Activated T-cell treated with anti-CD3 and anti-CD28 coated beads, Interleukin-2, amount 50 U/mL, for 1 hour (primary cell): Measurements from ENCODE around the gene HRAS.

Experiments used
- DNase-seq: peaks from one replicate; pipeline ENCODE4 v3.0.0-alpha.2; 2020

Gene HRAS

GRCh38 chr11:506995-507726, 28.2 kb downstream of the HRAS start, which contains the start of gene RNH1:
TSS of gene RNH1 (minus strand) at chr11:507242. CDS start at chr11:502162, 5,080 bp downstream.
- peak; percentile 99 for DNase-seq

GRCh38 chr11:506238-506994, 29.0 kb downstream of the HRAS start:
- DNase-seq = peak; percentile 97

- no peak for DNase-seq
Observed at GRCh38 chr11:504994-505344, 30.4 kb downstream of the HRAS start.

- DNase-seq = no peak
Observed at GRCh38 chr11:504053-504993, 31.1 kb downstream of the HRAS start.

- DNase-seq = no peak
Observed at GRCh38 chr11:503179-503981, 32.0 kb downstream of the HRAS start.

GRCh38 chr11:502288-503178, 32.8 kb downstream of the HRAS start:
- DNase-seq = no peak

GRCh38 chr11:501683-502287, 33.6 kb downstream of the HRAS start:
- DNase-seq = no peak

- no peak for DNase-seq
Observed at GRCh38 chr11:501001-501682, 34.2 kb downstream of the HRAS start.

GRCh38 chr11:499201-500076, 35.9 kb downstream of the HRAS start:
- no peak for DNase-seq

GRCh38 chr11:498297-499181, 36.8 kb downstream of the HRAS start:
- no peak for DNase-seq

GRCh38 chr11:497565-498296, 37.6 kb downstream of the HRAS start:
- DNase-seq = no peak

- DNase-seq = no peak
Observed at GRCh38 chr11:496834-497564, 38.4 kb downstream of the HRAS start.

- DNase-seq = no peak
Observed at GRCh38 chr11:495537-495931, 39.8 kb downstream of the HRAS start.

- DNase-seq = no peak
Observed at GRCh38 chr11:494761-495536, 40.4 kb downstream of the HRAS start.

- DNase-seq = no peak
Observed at GRCh38 chr11:492427-493226, 42.7 kb downstream of the HRAS start.
